Stomach (tissue), 4 donors: ENCODE data around the gene KHDC4.
A peak's percentile ranks its signal among the peaks of the same experiment; 100 is the strongest.

ENCODE experiments used
- EP300 ChIP-seq: sonication (generic); formaldehyde crosslinking; IDR thresholded peaks from one replicate; pipeline ENCODE4 v1.6.1; 2017; ENCODE audit warnings: antibody characterized with exemption
- POLR2A ChIP-seq, 4 donors: fragments of 450-650 bp; IDR thresholded peaks; one replicate each; pipeline ENCODE4 v1.6.1; 2016; ENCODE audit warnings: antibody characterized with exemption in 4 of 4, control low read depth in 2 of 4, mild to moderate bottlenecking in 1 of 4, moderate library complexity in 1 of 4
- POLR2AphosphoS5 ChIP-seq, 3 donors: sonication (generic); formaldehyde crosslinking; IDR thresholded peaks; one replicate each; pipeline ENCODE4 v1.6.1; 2016; ENCODE audit warnings: antibody characterized with exemption in 3 of 3
- TF ChIP-seq, protein P1 (sequence below), 7 experiments: fragments of 450-650 bp in 4 of 7; fragments of 200-600 bp in 3 of 7; sonication (generic) in 3 of 7; IDR thresholded peaks; one replicate each; pipeline ENCODE4 v1.5.1; 2016 to 2019; ENCODE audit warnings: antibody characterized with exemption in 7 of 7, control low read depth in 2 of 7, mild to moderate bottlenecking in 1 of 7

- TF ChIP-seq EP300 = no peak
- TF ChIP-seq POLR2AphosphoS5 (IDR thresholded peaks at IDR 0.05) = peak in 2 of 3 donors; percentile 45 to 77
- no peak for TF ChIP-seq POLR2A (IDR thresholded peaks at IDR 0.05)
- TF ChIP-seq, protein P1, sequence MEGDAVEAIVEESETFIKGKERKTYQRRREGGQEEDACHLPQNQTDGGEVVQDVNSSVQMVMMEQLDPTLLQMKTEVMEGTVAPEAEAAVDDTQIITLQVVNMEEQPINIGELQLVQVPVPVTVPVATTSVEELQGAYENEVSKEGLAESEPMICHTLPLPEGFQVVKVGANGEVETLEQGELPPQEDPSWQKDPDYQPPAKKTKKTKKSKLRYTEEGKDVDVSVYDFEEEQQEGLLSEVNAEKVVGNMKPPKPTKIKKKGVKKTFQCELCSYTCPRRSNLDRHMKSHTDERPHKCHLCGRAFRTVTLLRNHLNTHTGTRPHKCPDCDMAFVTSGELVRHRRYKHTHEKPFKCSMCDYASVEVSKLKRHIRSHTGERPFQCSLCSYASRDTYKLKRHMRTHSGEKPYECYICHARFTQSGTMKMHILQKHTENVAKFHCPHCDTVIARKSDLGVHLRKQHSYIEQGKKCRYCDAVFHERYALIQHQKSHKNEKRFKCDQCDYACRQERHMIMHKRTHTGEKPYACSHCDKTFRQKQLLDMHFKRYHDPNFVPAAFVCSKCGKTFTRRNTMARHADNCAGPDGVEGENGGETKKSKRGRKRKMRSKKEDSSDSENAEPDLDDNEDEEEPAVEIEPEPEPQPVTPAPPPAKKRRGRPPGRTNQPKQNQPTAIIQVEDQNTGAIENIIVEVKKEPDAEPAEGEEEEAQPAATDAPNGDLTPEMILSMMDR (IDR thresholded peaks at IDR 0.05) = no peak
Measured at GRCh38 chr1:155940482-155940992, 6.3 kb upstream of the KHDC4 start.
